HG03135 (cell line): ENCODE measurements around the gene KLF6.

Experiments
- ATAC-seq: cut with Tn5 transposase; IDR thresholded peaks from one replicate; pipeline ENCODE4 v1.9.1; 2021; ENCODE audit warnings: mild to moderate bottlenecking, moderate library complexity; ENCODE audit not compliant: unreplicated experiment

Gene KLF6

DNA sequence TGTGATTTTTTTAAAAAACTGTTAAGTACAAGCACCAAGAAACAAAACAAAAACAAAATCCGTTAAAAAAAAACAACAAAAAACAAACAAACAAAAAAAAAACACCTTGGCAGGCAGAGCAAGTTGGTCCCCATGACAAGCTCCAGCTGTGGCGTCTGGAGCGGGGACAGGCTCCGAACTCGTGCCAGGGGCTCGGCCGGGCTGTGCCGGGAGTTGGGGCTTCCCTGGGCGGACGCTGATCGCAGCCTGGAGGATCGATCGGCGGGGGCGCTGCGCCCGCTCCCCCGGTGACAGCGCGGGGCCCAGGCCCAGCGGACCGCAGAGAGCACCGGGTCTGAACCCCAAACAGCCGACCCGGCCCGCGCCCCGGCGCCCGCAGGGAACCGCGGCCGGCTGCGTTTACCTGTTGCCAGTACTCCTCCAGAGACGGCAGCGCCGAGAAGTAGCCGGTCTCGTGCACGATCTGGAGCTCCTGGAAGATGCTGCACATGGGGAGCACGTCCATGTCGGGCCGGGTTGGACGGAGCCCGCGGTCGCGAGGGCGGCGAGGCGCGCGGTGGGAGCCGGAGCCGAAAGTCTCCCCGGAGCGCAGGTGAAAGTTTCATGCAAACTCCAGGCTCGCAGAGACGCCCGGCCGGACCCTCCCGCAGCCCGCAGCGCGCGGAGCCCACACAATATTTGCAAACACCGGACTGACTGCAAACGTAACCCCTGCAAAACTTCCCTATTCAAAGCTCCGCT lies at the start of gene KLF6:
Gene KLF6 (minus strand): TSS at position 700 of the 741 bp plus-strand sequence. CDS start 195 bp downstream, at position 505.
- ATAC-seq: peak; percentile 1

DNA sequence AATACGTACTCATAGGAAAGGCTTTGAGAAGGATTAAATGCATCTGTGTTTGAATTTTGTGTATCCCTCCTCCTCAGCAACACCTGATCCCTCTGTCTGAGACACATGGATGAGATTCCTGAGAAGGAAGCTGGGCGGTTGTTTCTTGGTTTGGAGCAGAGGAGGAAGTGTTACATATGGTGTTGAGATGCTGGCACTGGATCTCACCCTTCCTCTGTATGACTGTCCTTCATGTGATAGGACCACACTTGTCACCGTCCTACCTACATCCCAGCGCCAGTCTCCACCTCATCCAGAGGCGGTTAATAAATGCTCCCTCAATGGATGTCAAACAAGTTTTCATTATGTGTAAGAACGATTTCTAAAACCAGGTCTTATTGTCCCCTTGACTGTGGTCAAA lies 49.4 kb upstream of the KLF6 start:
- ATAC-seq: no peak

DNA sequence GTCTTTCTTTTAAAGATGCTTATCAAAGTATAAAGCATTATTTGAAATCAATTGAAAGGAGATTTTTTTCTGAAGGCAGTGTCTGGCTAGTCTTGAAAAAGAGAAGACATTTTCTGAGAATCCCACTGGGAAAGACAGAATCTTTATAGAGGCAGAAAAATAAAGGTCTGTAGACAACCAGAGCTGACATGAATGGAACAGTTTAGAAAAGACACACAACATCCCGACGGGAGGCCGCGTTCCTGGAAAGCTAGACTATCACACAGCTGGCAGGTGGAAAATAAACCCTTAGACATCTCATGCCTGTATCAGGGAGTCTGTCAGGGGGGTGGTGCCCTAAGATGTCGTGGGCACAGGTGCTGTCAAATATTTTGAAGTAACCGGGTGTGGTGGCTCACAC lies 48.0 kb upstream of the KLF6 start:
- no peak for ATAC-seq

DNA sequence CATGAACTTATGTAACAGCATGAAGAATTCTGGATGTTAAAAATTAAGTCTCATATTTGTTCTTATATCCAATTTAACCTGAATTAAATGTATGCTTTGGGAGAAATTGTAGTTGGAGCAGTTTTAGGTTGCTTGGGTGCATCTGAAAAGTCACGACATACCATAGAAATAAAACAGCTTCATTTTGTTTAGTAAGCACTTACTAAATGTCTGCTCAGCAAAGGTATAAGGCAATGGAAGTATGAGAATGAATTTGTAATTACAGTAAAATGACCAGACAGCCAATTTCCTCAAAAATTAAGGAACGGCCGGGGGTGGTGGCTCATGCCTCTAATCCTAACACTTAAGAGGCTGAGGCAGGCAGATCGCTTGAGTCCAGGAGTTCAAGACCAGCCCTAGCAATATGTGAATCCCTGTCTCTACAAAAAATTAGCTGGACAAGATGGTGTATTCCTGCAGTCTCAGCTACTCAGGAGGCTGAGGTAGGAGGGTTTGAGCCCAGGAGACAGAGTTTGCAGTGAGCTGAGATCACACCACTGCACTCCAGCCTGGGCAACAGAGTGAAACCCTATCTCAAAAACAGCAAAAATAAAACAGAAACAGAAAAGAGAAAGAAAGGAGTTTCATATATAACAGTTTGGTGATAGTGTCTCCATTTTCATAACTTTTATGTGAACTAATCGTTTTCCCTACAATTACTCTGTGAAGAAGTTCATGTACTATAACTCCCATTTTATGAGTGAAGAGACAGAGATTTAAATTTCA lies 47.2 kb upstream of the KLF6 start:
- ATAC-seq: no peak

DNA sequence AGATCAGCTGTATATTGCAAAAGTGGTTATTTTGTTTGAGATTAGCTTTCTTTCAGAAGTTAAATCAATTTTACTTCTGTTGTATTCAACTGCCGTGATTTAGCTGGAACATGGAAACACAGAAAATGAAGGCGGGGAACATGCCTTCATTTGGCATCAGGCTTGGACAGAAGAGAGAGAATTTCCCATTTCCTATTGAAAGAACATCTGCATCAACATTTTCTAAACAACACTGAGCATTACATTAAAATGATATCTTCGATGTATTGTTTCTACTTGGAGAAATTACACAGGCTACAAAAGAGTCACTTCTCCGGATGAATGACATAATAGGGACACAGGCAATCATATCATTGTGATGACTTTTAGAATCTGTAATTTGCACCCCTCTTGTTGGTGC lies 46.6 kb upstream of the KLF6 start:
- ATAC-seq: no peak

DNA sequence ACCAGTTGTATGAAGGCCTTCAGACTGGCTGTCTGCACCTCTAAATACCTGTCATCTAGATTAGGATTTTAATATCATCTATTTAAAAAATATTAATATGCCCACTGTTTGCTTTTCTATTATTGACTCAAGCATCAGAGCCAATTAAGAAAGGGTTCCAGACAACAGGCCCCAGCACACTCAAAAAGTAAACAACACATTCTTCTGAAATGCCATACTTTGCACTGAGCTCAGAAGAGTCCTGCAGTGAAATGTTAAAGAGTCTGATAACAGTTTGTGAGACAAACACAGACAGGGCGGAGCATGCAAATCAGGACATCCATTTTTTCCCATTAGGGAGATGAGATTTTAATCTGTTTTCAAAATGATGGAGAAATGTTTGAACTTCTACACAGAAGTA lies 45.9 kb upstream of the KLF6 start:
- ATAC-seq: no peak

DNA sequence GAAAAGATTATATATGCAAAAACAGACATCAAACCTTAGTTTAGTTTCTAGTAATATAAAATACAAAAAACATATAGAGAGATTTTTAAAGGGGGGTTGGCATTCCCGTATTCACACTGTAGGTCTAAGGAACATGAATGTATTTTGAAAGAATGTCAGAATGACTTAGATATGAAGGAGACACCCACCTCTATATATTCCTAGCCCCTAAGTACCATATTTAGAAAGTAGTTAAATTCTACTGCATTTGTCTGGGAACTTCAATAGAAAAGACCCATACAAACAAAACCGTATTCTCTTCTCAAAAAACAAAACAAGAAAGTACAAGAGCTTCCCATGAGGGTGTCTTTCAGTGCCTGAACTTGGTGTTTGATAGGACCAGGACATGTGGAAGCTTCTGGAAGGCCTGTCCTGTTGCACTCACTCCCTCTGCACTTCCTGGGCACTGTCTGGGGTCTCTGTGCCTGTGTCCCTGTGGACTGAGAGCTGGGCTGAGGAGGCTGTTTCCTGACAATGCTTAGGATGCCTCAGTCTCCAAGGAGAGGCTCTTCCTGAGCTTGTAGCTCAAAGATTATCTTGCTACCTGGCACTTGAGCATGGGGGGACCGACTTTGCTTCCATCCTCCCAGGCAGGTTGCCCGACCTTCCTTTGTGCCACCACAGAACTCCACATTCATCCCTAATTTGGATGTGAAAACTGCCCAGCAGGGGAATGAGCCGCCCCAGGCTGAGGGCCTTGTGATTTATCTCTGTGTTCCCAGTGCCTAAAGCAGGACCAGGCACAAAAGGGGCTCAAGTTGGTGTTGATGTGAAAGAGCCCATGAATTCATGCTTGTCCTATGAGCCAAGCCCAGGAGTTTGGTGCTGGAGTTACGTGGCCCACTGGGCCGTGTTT lies 44.4 kb upstream of the KLF6 start:
- no peak for ATAC-seq

DNA sequence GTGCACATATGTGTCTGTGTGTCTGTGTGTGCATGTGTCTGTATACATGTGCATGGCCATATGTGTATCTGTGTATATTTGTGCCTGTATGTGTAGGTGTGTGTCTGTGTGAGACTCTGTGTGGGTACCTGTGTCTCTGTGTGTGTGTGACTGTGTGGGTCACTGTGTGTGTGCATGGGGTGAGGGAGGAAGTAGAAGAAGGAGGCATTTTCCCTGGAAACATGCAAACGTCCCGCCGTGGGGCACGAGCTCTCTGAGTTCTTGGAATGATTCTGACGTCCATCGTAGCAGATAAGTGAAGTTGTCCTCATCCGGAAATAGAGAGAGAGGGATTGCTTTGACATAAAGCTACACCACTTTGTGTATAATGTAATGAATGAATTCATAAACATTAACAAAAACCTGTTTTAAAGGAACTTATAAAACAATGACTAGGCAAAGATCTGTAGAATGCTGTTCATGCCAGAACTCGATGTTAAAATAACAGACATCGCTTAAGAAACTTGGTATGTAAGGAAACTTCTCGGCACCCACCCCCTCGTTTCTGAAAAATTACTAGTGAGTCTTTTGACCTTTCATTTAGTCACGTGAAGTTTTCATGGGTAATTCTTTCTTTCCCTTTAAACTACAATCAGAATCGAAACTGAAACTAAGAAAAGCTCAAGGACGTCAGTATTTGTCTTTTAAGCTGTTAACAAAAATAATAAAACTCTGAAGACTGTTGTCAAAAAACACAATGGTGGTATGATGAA lies 43.6 kb upstream of the KLF6 start:
- no peak for ATAC-seq

DNA sequence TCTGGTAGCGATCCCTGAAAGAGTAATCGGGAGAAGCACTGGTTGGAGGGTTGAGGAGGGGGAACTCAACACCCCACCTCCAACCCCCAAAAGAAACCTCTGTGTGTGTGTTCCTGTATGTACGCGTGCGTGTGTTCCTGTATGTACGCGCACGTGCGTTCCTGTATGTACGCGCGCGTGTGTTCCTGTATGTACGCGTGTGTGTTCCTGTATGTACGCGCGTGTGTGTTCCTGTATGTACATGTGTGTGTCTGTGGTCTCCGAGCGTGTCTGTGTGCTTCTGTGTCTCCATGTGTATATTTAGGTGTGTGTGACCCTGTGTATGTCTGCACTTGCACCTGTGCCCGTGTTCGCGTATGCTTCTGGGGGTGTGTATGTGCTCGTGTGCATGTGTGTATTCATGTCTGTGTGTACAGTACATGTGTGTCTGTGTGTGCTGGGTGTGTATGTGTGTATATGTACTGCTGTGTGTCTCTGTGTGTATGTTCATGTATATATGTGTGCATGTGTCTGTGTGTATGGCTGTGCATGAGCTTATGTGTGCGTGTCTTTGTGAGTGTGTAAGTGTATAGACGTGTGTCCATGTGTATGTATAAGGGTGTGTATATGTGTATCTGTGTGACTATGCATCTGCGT lies 42.9 kb upstream of the KLF6 start:
- ATAC-seq: no peak

DNA sequence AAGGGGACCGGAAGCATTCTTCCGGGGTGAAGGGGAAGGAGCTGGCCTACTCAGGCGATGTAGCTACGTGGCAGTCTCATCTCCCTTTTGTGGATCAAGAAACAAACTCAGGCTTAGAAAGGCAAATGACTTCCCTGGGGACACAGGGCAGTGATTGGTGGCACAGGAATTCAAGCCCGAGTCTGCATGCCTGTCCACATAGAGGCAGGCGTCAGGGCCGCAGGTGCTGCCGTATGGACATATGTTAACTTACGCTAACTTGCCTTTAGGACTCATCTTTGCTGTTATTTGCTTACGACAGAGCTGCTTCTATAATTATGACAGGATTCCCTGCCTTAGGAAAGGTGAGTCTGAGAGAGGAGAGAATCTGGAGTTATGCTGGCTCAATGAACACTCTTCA lies 42.3 kb upstream of the KLF6 start:
- no peak for ATAC-seq

DNA sequence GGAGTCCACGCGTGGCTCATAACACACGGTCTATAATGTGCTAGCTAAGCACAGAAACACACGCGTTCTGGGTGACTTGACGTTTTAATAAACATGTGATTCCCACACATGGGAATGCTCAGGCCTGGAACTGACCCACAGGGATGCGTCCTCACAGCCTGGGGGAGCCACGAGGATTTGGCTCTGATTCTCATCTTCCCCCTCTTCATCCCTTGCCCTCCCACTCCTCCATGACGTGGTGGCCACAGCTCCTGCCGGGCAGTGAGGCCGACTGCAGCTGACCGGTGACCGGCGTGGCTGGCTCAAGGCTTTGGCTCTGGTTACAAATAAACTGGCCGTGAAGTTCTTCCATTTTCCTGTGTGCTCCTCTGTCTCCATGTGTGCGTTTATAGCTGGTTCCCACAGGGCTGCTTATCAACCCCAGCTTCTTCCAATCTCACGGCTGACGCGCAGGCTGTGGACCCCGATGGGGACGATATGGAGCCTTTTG lies 40.9 kb upstream of the KLF6 start:
- ATAC-seq: no peak

DNA sequence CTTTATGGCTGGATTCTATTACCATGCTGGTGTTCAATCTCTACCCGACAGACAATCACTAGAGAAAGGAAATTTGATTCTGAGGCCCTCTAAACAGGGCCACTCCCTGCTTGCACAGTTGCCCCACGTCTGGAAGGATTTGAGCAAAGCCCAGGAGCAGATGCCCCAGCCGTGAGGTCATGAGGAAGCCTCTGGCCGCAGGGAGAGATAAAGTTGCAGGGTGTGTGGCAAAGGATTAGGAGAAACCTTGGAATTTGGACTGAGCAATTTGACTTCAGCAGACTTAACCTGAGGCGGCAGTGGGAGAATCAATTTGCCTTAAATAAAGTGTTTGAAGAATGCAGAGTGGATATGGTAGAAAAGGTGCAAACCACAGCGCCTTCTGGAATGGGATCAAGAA lies 40.2 kb upstream of the KLF6 start:
- no peak for ATAC-seq

DNA sequence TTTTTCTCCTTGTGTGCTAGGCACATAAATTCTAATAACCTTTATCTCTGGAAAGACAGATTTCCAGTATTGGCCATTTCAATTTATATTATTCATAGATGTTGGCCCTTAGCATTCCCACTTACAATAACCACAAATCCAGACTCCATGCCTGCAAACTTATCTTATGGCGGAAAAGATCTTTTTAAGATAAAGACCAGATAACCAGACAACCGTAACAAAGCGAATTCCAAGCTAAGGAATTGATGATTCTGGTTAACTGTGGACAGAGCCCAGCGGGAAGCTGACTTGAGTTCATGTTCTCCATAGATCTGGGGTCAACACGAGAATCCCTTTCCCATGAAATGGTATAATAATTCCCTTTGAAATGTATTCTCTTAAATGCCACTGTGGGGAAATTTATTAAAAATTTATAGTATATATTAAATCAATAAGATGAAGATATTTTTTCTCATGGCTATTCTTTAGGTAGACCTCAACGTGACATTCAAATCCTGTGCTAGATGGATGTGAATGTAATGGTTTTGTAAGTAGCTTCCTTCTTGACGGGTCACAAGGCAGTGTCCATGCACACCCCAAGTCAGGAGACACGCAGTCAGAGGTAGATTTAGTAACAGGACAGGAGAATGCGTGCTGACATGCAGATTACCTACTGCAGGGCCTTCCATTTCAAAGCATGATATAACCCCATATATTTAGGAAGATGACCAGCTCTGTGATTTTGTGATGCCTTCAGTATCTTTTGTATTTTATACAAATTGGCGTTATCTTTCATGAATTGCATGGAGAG lies 37.7 kb upstream of the KLF6 start:
- no peak for ATAC-seq

DNA sequence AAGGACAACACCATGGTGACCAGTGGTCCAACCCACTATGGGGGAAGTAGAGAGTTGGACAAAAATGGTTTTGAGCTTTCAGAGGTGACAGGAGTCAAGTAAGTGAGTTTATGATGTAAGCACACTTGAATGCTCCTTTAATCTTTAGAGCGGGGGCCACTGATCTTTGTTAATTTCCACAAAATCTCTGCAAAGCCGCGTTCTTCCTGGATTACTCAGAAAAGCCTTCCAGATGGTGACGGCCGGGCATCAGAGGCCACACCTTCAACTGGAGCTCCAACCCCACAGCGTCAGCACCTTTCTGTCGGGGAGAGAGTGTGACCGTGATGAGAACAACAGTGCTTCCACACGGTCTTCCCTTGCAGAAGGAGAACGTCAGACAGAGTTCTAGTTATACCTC lies 35.2 kb upstream of the KLF6 start:
- ATAC-seq: no peak

DNA sequence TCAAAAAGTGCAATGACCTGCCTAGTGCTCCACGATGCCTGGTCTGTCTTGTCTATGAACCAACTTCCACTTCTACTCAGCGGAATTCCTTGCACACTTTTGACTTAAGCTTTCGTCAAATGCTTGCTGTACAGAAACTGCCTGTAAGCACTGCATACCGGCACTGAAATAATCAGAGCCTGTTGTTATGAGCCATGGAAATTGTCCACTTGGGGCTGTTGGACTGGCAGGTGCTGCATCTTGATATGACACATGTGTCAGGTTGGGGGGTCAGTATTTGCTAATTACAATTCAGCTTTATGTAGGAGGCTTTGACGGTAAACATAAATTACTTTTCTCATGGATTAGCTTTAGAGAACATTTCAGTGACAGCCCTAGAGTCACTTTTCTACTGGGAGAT lies 32.0 kb upstream of the KLF6 start:
- no peak for ATAC-seq

DNA sequence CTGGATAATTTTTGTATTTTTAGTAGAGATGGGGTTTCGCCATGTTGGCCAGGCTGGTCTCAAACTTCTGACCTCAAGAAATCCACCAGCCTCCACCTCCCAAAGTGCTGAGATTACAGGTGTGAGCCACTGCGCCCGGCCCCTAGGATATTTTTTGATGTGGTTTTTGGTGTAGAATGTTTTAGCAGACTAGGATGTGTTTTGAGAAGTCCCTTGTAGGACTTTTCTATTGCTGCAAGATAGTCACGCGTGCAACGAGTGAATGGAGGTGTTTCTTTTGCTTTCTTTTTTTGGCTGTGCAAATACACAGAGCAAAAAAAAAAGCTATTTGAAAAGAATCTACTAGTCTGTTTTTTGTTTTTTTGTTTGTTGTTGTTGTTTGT lies 29.8 kb upstream of the KLF6 start:
- ATAC-seq: no peak

DNA sequence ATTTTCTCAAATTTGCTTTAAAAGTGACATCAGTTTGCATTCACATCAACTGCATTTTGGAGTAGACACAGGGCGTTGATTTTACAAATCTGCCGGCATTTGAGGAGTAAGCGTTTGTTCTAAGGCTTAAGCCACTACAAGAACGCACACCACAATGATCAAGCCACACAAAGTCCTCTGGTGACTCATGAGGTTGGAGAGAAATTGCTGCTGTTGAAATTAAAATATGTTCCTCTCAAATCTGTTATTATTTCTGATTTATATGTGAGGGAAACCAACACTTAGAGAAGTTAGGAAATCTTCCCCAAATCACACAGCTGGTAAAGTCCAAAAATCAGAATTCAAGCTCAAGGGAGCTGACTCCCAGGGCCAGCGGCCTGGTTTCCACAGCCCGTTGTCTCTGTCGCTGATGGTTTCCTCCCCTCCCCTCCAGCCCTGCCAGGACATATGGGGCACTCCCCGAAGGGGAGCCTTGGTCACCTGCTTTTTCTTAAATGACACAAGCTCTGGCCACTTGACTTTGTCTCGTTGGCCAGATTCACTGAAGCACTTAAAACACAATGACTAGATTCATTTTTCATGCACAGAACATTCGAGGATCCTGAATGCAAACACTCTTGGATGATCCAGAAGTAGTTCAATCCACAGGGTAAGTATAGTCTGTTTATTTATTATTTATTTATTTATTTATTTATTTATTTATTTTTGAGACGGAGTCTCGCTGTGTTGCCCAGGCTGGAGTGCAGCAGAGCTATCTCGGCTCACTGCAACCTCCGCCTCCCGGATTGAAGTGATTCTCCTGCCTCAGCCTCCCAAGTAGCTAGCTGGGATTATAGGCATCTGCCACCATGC lies 29.2 kb upstream of the KLF6 start:
- ATAC-seq: no peak

DNA sequence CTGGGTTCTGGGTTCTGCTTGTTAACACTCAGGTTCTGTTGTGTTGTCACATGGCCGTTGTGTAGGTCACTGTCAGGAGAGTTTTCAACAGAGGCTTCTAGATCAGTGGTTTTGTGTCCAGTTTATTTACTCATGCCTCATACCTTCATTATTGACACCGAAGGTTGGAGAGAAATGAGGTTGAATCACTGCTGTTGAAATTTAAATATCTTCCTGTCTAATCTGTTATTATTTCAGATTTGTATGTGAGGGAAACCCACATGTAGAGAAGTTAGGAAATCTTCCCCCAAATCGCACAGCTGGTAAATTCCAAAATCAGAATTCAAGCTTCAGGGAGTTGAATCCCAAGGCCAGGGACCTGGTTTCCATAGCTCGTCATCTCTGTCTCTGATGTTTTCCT lies 28.3 kb upstream of the KLF6 start:
- ATAC-seq: no peak

DNA sequence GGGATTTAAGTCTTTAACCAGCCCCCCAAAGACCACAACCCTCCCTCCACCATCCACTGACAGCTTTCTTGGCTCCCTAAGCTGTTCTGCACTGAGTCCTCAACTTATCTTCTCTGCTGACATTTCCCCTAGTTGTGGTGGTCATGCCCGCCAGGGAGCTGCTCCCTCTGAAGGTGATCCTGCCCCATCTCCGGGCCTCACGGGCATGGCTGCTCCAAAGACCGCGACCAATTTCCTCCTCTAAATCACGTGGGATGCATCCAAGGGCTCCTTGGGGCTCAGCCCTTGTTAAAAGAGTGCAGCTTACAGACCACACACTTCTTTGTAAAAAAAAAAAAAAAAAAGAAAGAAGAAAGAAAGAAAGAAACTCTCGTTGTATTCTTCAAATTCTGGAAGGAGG lies 27.1 kb upstream of the KLF6 start:
- ATAC-seq: no peak
